Activated T-helper 1 cell treated with anti-CD3 and anti-CD28 coated beads, Interleukin-12 subunit alpha, Interleukin-12 subunit beta, Interleukin-2, Interleukin-4 antibody, amounts not matched to agents 30 ng/mL and 10 ng/mL and 1 ng/mL, durations not matched to agents 14 hours and 24 hours and 36 hours (primary cell): Measurements from ENCODE around the gene XRCC2. TPM values are rescaled to one million over a fixed set of nuclear protein-coding genes. Genes with fewer than 3 reads are reported as not detected.

ENCODE experiments used
- DNase-seq: peaks from one replicate; pipeline ENCODE4 v3.0.0; 2021; ENCODE audit warnings: low spot score
- H3K27ac Mint-ChIP-seq: one replicate; pipeline ENCODE4 v1.8.0; 2021; ENCODE audit warnings: mild to moderate bottlenecking, mixed read lengths
- H3K27me3 Mint-ChIP-seq: one replicate; pipeline ENCODE4 v1.8.0; 2022; ENCODE audit warnings: mild to moderate bottlenecking, moderate library complexity, mixed read lengths; ENCODE audit not compliant: insufficient read depth
- H3K36me3 Mint-ChIP-seq: one replicate; pipeline ENCODE4 v1.8.0; 2021; ENCODE audit warnings: low read depth, mixed read lengths
- H3K4me1 Mint-ChIP-seq: one replicate; pipeline ENCODE4 v1.8.0; 2021; ENCODE audit warnings: low read depth, mixed read lengths
- H3K4me3 Mint-ChIP-seq: one replicate; pipeline ENCODE4 v1.8.0; 2021; ENCODE audit warnings: mild to moderate bottlenecking, moderate library complexity, mixed read lengths
- H3K9me3 Mint-ChIP-seq: one replicate; pipeline ENCODE4 v1.8.0; 2021; ENCODE audit warnings: mixed read lengths
- intact Hi-C: fragments of 100-400 bp; cut with micrococcal nuclease; formaldehyde crosslinking; loops from one replicate; pipeline ENCODE4 v1.15.1; 2024
- total RNA-seq: library from RNA; stranded (reverse); gene quantifications from 2 replicates; pipeline ENCODE4 v1.2.3, GENCODE V29; 2022

XRCC2 gene
- total RNA-seq, 1 donor from 2014 or later: 24.0 TPM

DNA sequence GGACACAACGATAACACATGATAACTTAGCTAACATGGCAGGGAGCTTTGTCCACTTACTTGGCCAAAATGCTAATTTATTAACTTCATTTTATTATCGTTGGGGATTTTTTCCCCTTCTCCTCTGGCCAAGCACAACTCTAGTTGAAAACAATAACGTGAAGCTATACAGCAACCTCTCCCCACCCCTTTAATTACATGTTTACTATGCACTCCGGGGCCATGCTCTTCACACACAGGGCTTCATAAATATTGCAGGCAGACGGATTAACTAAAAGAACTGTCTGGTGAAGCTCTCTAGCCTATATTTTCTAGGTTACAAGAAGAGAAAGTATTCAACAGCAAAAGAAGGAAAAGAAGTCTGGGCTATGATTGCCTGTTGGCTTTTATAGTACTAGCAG lies 51.7 kb downstream of the XRCC2 start:
- DNase-seq: no peak
- Mint-ChIP-seq H3K4me1 (no peaks in the 10 kb centered on the region), H3K9me3 (no peaks in the 10 kb centered on the region), H3K4me3 (no peak overlapping the region), H3K27me3 (peaks cover 2% of the 10 kb centered on the region), H3K27ac (no peak overlapping the region), H3K36me3 (no peaks in the 10 kb centered on the region)
- intact Hi-C loops: no loop called here

DNA sequence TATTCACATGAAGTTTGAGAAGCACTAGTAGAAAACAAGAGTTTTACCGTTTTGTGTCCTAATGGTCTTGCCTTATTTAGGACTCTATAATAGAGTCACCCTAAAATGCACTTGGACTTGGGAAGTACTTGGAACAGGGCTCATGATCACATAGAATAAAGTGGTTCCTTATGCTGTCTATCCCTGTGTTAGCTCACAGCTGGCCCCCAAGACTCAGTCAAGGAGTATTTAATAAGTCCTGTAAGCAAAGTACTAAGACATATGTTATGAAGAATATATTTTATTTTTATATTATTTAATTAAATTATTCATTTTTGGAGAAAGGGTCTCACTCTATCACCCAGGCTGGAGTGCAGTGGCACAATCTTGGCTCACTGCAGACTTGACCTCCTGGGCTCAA lies 54.5 kb downstream of the XRCC2 start:
- Mint-ChIP-seq H3K4me3 (no peak overlapping the region), H3K27me3 (no peaks in the 10 kb centered on the region), H3K4me1 (no peaks in the 10 kb centered on the region), H3K9me3 (no peaks in the 10 kb centered on the region), H3K27ac (no peak overlapping the region), H3K36me3 (no peaks in the 10 kb centered on the region)
- intact Hi-C loops: no loop called here
- DNase-seq: no peak

GRCh38 chr7:152619027-152619739 lies 56.8 kb downstream of the XRCC2 start:
- Mint-ChIP-seq H3K36me3 (no peaks in the 10 kb centered on the region), H3K9me3 (no peaks in the 10 kb centered on the region), H3K4me3 (no peak overlapping the region), H3K4me1 (no peaks in the 10 kb centered on the region), H3K27me3 (no peaks in the 10 kb centered on the region), H3K27ac (no peak overlapping the region)
- intact Hi-C loops: no loop called here
- no peak for DNase-seq

- H3K36me3 Mint-ChIP-seq: no peaks in the 10 kb centered on the region
- H3K4me1 Mint-ChIP-seq: no peaks in the 10 kb centered on the region
- no peaks in the 10 kb centered on the region for H3K9me3 Mint-ChIP-seq
- H3K4me3 Mint-ChIP-seq: no peak overlapping the region
- H3K27me3 Mint-ChIP-seq: no peaks in the 10 kb centered on the region
- no peak for DNase-seq
- intact Hi-C loops: no loop called here
- no peak overlapping the region for H3K27ac Mint-ChIP-seq
Measured at GRCh38 chr7:152618427-152618826, 57.5 kb downstream of the XRCC2 start.

DNA sequence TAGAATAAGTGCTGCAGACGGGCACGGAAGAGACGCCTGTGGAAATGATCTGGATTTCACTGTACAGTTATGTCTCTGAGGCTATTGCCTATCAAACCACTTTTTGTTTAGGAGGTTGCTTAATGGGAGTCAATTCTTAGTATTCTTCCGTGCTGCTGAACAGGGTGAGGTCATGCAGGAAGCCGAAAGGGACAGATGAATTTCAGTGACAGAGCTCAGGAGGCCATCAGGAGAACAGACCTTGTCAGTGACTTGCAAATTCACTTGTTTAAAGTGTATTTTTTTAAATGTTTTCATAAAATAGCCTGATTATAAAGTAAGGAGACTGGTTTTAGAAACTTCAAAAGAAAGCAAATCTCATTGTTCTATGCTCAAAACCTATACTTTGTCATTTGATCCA lies 58.9 kb downstream of the XRCC2 start:
- Mint-ChIP-seq H3K27ac (no peak overlapping the region), H3K9me3 (no peaks in the 10 kb centered on the region), H3K27me3 (no peaks in the 10 kb centered on the region), H3K4me3 (no peak overlapping the region), H3K36me3 (no peaks in the 10 kb centered on the region), H3K4me1 (no peaks in the 10 kb centered on the region)
- intact Hi-C loops: no loop called here
- no peak for DNase-seq

GRCh38 chr7:152615031-152615741 lies 60.8 kb downstream of the XRCC2 start:
- intact Hi-C loops: no loop called here
- no peak overlapping the region for H3K27ac Mint-ChIP-seq
- H3K4me3 Mint-ChIP-seq: no peak overlapping the region
- H3K36me3 Mint-ChIP-seq: no peaks in the 10 kb centered on the region
- no peaks in the 10 kb centered on the region for H3K9me3 Mint-ChIP-seq
- no peaks in the 10 kb centered on the region for H3K27me3 Mint-ChIP-seq
- no peaks in the 10 kb centered on the region for H3K4me1 Mint-ChIP-seq
- DNase-seq: no peak

GRCh38 chr7:152608656-152609055 lies 67.3 kb downstream of the XRCC2 start:
- no peak overlapping the region for H3K4me3 Mint-ChIP-seq
- intact Hi-C loops: no loop called here
- H3K27me3 Mint-ChIP-seq: peaks cover 5% of the 10 kb centered on the region
- no peaks in the 10 kb centered on the region for H3K4me1 Mint-ChIP-seq
- no peak overlapping the region for H3K27ac Mint-ChIP-seq
- no peak for DNase-seq
- no peaks in the 10 kb centered on the region for H3K36me3 Mint-ChIP-seq
- H3K9me3 Mint-ChIP-seq: no peaks in the 10 kb centered on the region

- Mint-ChIP-seq H3K9me3 (no peaks in the 10 kb centered on the region), H3K4me1 (no peaks in the 10 kb centered on the region), H3K4me3 (no peak overlapping the region), H3K36me3 (no peaks in the 10 kb centered on the region), H3K27me3 (peaks cover 5% of the 10 kb centered on the region), H3K27ac (no peak overlapping the region)
- no peak for DNase-seq
- intact Hi-C loops: no loop called here
Measured at GRCh38 chr7:152608208-152608607, 67.7 kb downstream of the XRCC2 start.

DNA sequence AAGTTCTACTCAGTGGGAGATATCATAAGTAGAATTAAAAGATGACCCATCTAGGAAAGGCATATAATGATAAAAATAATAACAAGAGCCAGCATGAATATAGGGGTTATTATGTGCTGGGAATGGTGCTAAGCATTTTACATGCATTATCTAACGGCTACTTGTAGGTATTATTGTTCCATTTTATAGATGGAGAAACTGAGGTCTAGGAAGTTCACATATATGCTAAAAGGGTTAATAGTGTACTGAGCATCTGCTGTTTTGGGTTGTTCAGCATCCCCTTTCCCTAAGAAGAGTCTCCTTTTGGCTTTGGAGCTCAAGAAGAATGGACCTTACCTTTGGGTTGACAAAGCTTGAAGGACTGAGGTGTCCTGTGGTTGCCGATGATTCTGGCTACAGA lies 68.9 kb downstream of the XRCC2 start:
- Mint-ChIP-seq H3K36me3 (no peaks in the 10 kb centered on the region), H3K9me3 (no peaks in the 10 kb centered on the region), H3K27me3 (peaks cover 5% of the 10 kb centered on the region), H3K4me1 (no peaks in the 10 kb centered on the region), H3K4me3 (no peak overlapping the region), H3K27ac (no peak overlapping the region)
- DNase-seq: no peak
- intact Hi-C loops: no loop called here

GRCh38 chr7:152602962-152603361 lies 73.0 kb downstream of the XRCC2 start:
- no peak overlapping the region for H3K27ac Mint-ChIP-seq
- no peak overlapping the region for H3K4me3 Mint-ChIP-seq
- H3K9me3 Mint-ChIP-seq: no peaks in the 10 kb centered on the region
- intact Hi-C loops: no loop called here
- no peaks in the 10 kb centered on the region for H3K4me1 Mint-ChIP-seq
- no peak for DNase-seq
- no peaks in the 10 kb centered on the region for H3K36me3 Mint-ChIP-seq
- H3K27me3 Mint-ChIP-seq: peaks cover 3% of the 10 kb centered on the region

- Mint-ChIP-seq H3K9me3 (no peaks in the 10 kb centered on the region), H3K27ac (no peak overlapping the region), H3K36me3 (no peaks in the 10 kb centered on the region), H3K27me3 (peaks cover 1% of the 10 kb centered on the region), H3K4me3 (no peak overlapping the region), H3K4me1 (no peaks in the 10 kb centered on the region)
- no peak for DNase-seq
- intact Hi-C loops: no loop called here
Measured at GRCh38 chr7:152601305-152601798, 74.6 kb downstream of the XRCC2 start.

DNA sequence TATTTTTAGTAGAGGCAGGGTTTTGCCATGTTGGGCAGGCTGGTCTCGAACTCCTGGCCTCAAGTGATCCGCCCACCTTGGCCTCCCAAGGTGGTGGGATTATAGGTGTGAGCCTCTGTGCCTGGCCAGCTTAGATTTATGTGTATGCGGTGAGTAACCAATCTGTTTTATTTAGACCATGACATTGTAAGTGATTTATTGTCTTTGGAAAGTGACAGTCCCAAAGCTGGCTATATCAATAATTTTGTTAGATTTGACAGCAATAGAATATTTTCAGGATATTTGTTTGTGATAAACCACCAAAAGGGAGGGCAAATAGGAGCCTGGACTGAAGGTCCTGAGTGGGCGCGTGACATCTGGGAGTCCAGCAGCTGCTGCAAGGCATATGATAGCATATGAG lies 75.7 kb downstream of the XRCC2 start:
- Mint-ChIP-seq H3K27ac (no peak overlapping the region), H3K9me3 (no peaks in the 10 kb centered on the region), H3K27me3 (peaks cover 1% of the 10 kb centered on the region), H3K36me3 (no peaks in the 10 kb centered on the region), H3K4me3 (no peak overlapping the region), H3K4me1 (no peaks in the 10 kb centered on the region)
- DNase-seq: no peak
- intact Hi-C loops: no loop called here

DNA sequence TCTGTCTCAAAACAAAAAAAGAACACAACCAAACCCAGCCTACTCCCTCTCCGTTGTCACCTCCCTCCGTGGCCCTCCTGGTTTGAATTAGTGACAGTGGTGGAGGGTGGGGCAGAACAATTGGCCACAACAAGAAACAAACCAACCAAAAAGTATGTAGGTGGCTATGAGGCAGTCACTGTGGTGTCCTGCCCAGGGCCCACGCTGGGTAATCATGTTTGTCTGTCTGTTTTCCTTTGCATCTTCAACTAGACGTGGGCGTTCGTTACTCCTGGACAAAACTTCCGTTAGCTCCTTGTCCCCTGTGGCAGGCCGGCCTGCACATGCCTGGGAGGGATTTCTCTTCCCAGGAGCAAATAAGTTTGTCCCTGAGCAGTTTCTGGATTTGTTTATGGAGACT lies 78.4 kb downstream of the XRCC2 start:
- no peaks in the 10 kb centered on the region for H3K4me1 Mint-ChIP-seq
- H3K36me3 Mint-ChIP-seq: no peaks in the 10 kb centered on the region
- H3K27me3 Mint-ChIP-seq: no peaks in the 10 kb centered on the region
- intact Hi-C loops: no loop called here
- no peaks in the 10 kb centered on the region for H3K9me3 Mint-ChIP-seq
- H3K27ac Mint-ChIP-seq: no peak overlapping the region
- H3K4me3 Mint-ChIP-seq: no peak overlapping the region
- no peak for DNase-seq
